Psoas muscle (tissue), 8 donors: ENCODE data around the gene LMF1. TPM values are rescaled to one million over a fixed set of nuclear protein-coding genes. Genes with fewer than 3 reads are reported as not detected.
A peak's percentile ranks its signal among the peaks of the same experiment; 100 is the strongest.

ENCODE experiments used
- ATAC-seq, 4 donors: fragments of 200-7000 bp; cut with Tn5 transposase; one replicate each; pipeline ENCODE4 v1.9.1; 2020; ENCODE audit warnings: moderate library complexity in 3 of 4, mild to moderate bottlenecking in 2 of 4
- DNase-seq, 2 donors: peaks; one replicate each; pipeline ENCODE4 v3.0.0-alpha.2; 2020
- H3K27ac ChIP-seq: fragments of 200-600 bp; one replicate; pipeline ENCODE4 v1.8.0; 2022
- H3K27me3 ChIP-seq, 3 donors: fragments of 200-600 bp in 1 of 3; one replicate each; pipeline versions ENCODE4 v1.6.1 to v1.8.0; 2013 to 2022; ENCODE audit warnings: low read length in 2 of 3, mild to moderate bottlenecking in 2 of 3, moderate library complexity in 1 of 3; ENCODE audit not compliant: insufficient read depth in 3 of 3
- H3K36me3 ChIP-seq, 2 donors: fragments of 200-600 bp in 1 of 2; one replicate each; pipeline versions ENCODE4 v1.6.1 to v1.8.0; 2013 to 2022; ENCODE audit warnings: low read depth in 1 of 2, mild to moderate bottlenecking in 1 of 2, moderate library complexity in 1 of 2; ENCODE audit not compliant: insufficient read depth in 1 of 2
- H3K4me1 ChIP-seq: fragments of 200-600 bp; one replicate; pipeline ENCODE4 v1.8.0; 2022
- H3K4me3 ChIP-seq: fragments of 200-600 bp; one replicate; pipeline ENCODE4 v1.8.0; 2022; ENCODE audit warnings: mild to moderate bottlenecking
- H3K9me3 ChIP-seq: fragments of 200-600 bp; one replicate; pipeline ENCODE4 v1.8.0; 2022
- WGBS, 3 donors: extraction: QIAGEN DNeasy Blood & Tissue Kit; methylation state at CpG; one replicate each; pipeline versions ENCODE4 v1.1.6 to v1.1.7; 2013; 5-methylcytosine and 5-hydroxymethylcytosine counted together
- intact Hi-C, 2 donors: fragments of 100-400 bp; cut with DNase I; formaldehyde crosslinking; loops; one replicate each; pipeline versions ENCODE4 v1.11.0 to v1.14.2; 2022
- polyA plus RNA-seq, 3 donors: library from polyadenylated mRNA; stranded (reverse); fragments of 200-250 nt; gene quantifications; one replicate each; pipeline ENCODE4 v1.2.3, GENCODE V29; 2013
- total RNA-seq, 4 donors: library from RNA; stranded (reverse); fragmentation: NEBNext Ultra II Directional in 2 of 4; extraction: Animal tissue kit (Norgen Biotek cat#: 25700) in 2 of 4; gene quantifications; one replicate each; pipeline versions ENCODE4 v1.2.1 to v1.2.4, GENCODE V29; 2021 to 2023
- TF ChIP-seq, protein P1 (sequence below): fragments of 200-600 bp; IDR thresholded peaks from one replicate; pipeline ENCODE4 v1.8.0; 2022; ENCODE audit warnings: antibody characterized with exemption
- donor health status: healthy with polysubstance abuse.
- donor health status: DM: no; HTN: no; CAD: no; lungs with moderate emphysema.
- donor health status: Bipolar disorder and iron deficiency.
- donor health status: healthy.
- donor health status: DM: yes; HTN: yes; CAD: no.
- donor health status: DM: no; HTN: no; CAD: no.
- donor health status: DM: no; HTN: no; CAD: no.
- donor health status: DM: yes; HTN: yes; CAD: no.

Gene LMF1
- total and polyA plus RNA-seq, 7 donors, result 1.9 to 9.0 (median 4.0) TPM

- intact Hi-C loops, result no loop called here
- Histone ChIP-seq H3K27ac (no peak overlapping the region), H3K4me3 (no peak overlapping the region), H3K27me3 (peaks cover 0 to 61% (median 28%) of the 10 kb centered on the region in 3 donors), H3K9me3 (no peaks in the 10 kb centered on the region), H3K4me1 (no peaks in the 10 kb centered on the region), H3K36me3 (no peaks in the 10 kb centered on the region)
- DNase-seq (no peak), ATAC-seq (no peak)
- 80 to 83% (median 81%) methylated on average over 11 of the region's 11 CpGs for WGBS, 3 donors
- TF ChIP-seq, protein P1, sequence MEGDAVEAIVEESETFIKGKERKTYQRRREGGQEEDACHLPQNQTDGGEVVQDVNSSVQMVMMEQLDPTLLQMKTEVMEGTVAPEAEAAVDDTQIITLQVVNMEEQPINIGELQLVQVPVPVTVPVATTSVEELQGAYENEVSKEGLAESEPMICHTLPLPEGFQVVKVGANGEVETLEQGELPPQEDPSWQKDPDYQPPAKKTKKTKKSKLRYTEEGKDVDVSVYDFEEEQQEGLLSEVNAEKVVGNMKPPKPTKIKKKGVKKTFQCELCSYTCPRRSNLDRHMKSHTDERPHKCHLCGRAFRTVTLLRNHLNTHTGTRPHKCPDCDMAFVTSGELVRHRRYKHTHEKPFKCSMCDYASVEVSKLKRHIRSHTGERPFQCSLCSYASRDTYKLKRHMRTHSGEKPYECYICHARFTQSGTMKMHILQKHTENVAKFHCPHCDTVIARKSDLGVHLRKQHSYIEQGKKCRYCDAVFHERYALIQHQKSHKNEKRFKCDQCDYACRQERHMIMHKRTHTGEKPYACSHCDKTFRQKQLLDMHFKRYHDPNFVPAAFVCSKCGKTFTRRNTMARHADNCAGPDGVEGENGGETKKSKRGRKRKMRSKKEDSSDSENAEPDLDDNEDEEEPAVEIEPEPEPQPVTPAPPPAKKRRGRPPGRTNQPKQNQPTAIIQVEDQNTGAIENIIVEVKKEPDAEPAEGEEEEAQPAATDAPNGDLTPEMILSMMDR, result no peak
Measured at GRCh38 chr16:1005286-1005685, 34.5 kb upstream of the LMF1 start.

GRCh38 chr16:1003391-1004347 is 32.9 kb upstream of the LMF1 start:
- DNase-seq (no peak), ATAC-seq (no peak)
- intact Hi-C loops, result no loop called here
- 78 to 84% (median 82%) methylated on average over 34 to 41 of the region's 41 CpGs for WGBS, 3 donors
- H3K4me3 ChIP-seq, result no peak overlapping the region
- no peaks in the 10 kb centered on the region for H3K4me1 ChIP-seq
- H3K27ac ChIP-seq, result no peak overlapping the region
- H3K9me3 ChIP-seq, result no peaks in the 10 kb centered on the region
- peaks cover 0 to 64% (median 31%) of the 10 kb centered on the region in 3 donors for H3K27me3 ChIP-seq
- TF ChIP-seq, protein P1, result no peak
- H3K36me3 ChIP-seq, result no peaks in the 10 kb centered on the region

DNA sequence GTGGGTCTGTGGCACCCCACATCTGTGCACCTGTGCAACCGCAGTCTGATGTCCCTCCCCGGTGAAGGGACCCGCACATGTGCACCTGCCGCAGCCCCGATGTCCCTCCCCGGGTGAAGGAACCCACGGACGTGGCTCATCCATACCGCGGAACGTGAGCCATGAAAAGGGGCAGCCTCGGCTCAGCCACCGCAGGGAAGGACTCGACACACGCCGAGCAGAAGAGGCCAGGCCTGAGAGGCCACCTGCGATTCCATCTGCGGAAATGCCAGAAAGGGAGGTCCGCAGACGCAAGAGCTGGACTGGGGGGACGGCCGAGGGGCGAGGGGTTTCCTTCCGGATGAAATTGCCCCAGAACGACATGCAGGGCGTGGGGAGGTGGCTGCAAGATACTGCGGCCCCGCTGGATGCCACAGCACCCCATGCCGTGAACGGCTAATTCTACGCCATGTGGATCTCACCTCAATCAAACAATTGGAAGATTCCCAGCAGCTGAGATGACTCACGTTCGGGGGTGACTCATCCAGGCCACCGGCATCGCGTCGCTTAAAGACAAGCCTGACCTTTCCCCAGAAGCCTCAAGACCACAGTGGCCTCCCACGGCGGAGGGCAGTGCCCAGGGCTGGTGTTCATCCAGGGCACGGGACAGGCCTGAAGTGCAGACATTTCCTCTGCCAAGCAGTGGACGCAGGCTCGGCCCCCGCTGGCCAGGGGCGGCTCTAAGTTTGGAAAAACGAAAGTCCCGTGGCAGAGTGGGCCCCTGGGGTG is 31.8 kb upstream of the LMF1 start:
- H3K27me3 ChIP-seq, result peaks cover 0 to 64% (median 23%) of the 10 kb centered on the region in 3 donors
- no peaks in the 10 kb centered on the region for H3K9me3 ChIP-seq
- 57 to 68% (median 58%) methylated on average over 43 to 46 of the region's 46 CpGs for WGBS, 3 donors
- H3K36me3 ChIP-seq, result no peaks in the 10 kb centered on the region
- ATAC-seq (peak; percentile 36 to 70 (median 62)), DNase-seq (peak in 1 of 2 donors; percentile 63)
- TF ChIP-seq, protein P1, result no peak
- no peaks in the 10 kb centered on the region for H3K4me1 ChIP-seq
- intact Hi-C loops, result no loop called here
- no peak overlapping the region for H3K27ac ChIP-seq
- H3K4me3 ChIP-seq, result no peak overlapping the region

GRCh38 chr16:1001096-1001495 is 30.3 kb upstream of the LMF1 start:
- no peak for ATAC-seq
- peaks cover 0 to 74% (median 26%) of the 10 kb centered on the region in 3 donors for H3K27me3 ChIP-seq

More at GRCh38 chr16:1001096-1001495, 30.3 kb upstream of the LMF1 start:
- H3K27ac ChIP-seq, result no peak overlapping the region
- DNase-seq, result no peak
- H3K4me1 ChIP-seq, result no peaks in the 10 kb centered on the region
- H3K9me3 ChIP-seq, result no peaks in the 10 kb centered on the region
- H3K4me3 ChIP-seq, result no peak overlapping the region
- TF ChIP-seq, protein P1, result no peak
- no peaks in the 10 kb centered on the region for H3K36me3 ChIP-seq
- intact Hi-C loops, result no loop called here
- WGBS, 3 donors, result 84 to 88% (median 88%) methylated on average over 11 of the region's 11 CpGs
